Gastrocnemius medialis (tissue), 4 donors: ENCODE data around the gene POLR3GL. TPM values are rescaled to one million over a fixed set of nuclear protein-coding genes. Genes with fewer than 3 reads are reported as not detected.

Source experiments
- ATAC-seq, 2 donors: fragments of 150-250 bp; one replicate each; pipeline ENCODE4 v1.9.1; 2016
- DNase-seq, 2 donors: peaks; one replicate each; pipeline ENCODE4 v3.0.0-alpha.2; 2019
- H3K27ac ChIP-seq, 4 donors: fragments of 200-600 bp; sonication (generic); 1 replicate in 1 of 4; 2 replicates in 3 of 4; pipeline ENCODE4 v1.5.1; 2016 to 2018; ENCODE audit warnings: mild to moderate bottlenecking in 2 of 4, moderate library complexity in 1 of 4
- H3K27me3 ChIP-seq, 3 donors: fragments of 200-600 bp; sonication (generic) in 2 of 3; 1 replicate in 1 of 3; 2 replicates in 2 of 3; pipeline versions ENCODE4 v1.5.1 to v1.6.0; 2016 to 2019; ENCODE audit warnings: mild to moderate bottlenecking in 1 of 3, moderate library complexity in 1 of 3
- H3K36me3 ChIP-seq, 2 donors: fragments of 200-600 bp; sonication (generic) in 1 of 2; one replicate each; pipeline ENCODE4 v1.5.1; 2017 to 2018
- H3K4me1 ChIP-seq, 2 donors: fragments of 200-600 bp; sonication (generic) in 1 of 2; one replicate each; pipeline ENCODE4 v1.5.1; 2016 to 2017; ENCODE audit warnings: mild to moderate bottlenecking in 2 of 2
- H3K4me3 ChIP-seq, 4 donors: fragments of 200-600 bp; sonication (generic) in 3 of 4; 1 replicate in 1 of 4; 2 replicates in 3 of 4; pipeline ENCODE4 v1.5.1; 2016 to 2019; ENCODE audit warnings: mild to moderate bottlenecking in 2 of 4
- H3K9me3 ChIP-seq, 3 donors: fragments of 200-600 bp; sonication (generic) in 2 of 3; 1 replicate in 1 of 3; 2 replicates in 2 of 3; pipeline ENCODE4 v1.5.1; 2016 to 2019
- POLR2A ChIP-seq, 2 donors: fragments of 450-650 bp; IDR thresholded peaks; one replicate each; pipeline ENCODE4 v1.6.1; 2017; ENCODE audit warnings: antibody characterized with exemption in 2 of 2, mild to moderate bottlenecking in 2 of 2, moderate library complexity in 2 of 2
- in situ Hi-C, 4 donors: fragments of 200-750 bp; cut with MboI; loops; one replicate each; pipeline versions ENCODE4 v1.15.0 to v1.8.0; 2017; ENCODE audit warnings: low sequenced_read_pairs in 4 of 4
- intact Hi-C: fragments of 100-400 bp; cut with DNase I; formaldehyde crosslinking; loops from one replicate; pipeline ENCODE4 v1.15.1; 2023; ENCODE audit warnings: low total_unique reads
- total RNA-seq, 4 donors: library from RNA; depleted of rRNA; stranded (reverse); fragments of >200 nt; gene quantifications; one replicate each; pipeline versions ENCODE4 v1.1.0 to v1.2.3, GENCODE V29; 2016
- TF ChIP-seq, protein P1 (sequence below), 5 experiments: fragments of 450-650 bp in 3 of 5; fragments of 200-600 bp in 2 of 5; sonication (generic) in 2 of 5; IDR thresholded peaks in 4 of 5; conservative IDR thresholded peaks in 1 of 5; 1 replicate in 4 of 5; 2 replicates in 1 of 5; pipeline ENCODE4 v1.5.1; 2016 to 2019; ENCODE audit warnings: antibody characterized with exemption in 5 of 5, mild to moderate bottlenecking in 3 of 5, moderate library complexity in 3 of 5

Gene POLR3GL
- total RNA-seq, 4 donors from 2014 or later: 43.5 to 78.8 (median 59.4) TPM

DNA sequence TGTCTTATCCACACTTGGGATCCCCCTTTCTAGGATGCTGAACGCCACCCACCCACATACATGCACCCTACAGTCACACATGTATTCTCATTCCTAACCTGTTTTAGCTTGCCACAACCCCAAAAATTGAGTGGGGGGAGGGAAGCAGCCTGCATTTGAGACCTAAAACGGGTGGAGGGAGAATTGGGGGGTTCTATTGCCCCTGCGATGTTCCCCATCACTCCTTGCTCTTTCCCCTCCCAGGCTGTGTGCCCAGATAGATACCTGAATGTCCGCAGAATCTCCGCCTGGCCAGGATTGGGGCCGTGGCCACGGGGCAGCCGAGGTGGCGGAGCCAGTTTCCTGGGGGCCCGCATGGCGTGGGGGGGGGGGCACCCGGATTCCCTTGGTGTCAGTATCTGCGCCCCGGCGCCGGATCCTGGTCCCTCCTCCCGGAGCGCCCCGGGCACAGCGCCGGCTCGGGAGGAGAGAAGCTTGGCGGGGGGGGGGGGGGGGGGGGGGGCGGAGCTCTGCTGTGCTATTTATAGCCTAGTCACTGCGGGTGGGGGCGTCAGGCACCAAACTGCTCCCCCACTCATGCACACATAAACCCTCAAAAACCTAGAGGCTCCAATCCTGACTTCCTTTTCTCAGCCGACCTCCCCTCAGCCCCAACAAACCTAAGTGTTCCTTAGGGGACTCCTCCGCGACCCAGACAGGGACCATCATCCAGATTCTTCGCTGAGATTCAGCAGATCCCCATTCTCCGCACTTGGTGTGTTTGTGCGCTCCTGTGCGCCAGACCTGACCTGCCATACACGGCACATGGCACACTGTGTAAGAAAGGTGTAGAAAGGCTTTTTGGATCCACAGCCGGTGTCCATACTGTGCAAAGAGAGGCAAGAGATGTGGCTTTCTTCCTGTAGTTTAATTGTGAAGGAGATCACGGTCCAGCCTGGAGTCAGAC, 2.1 kb upstream of the POLR3GL start:
- Histone ChIP-seq H3K27ac (peak overlapping the region; percentile 88 to 99 (median 96)), H3K4me1 (peaks cover 41 to 45% of the 10 kb centered on the region in 2 donors), H3K4me3 (peak overlapping the region; percentile 69 to 82 (median 73)), H3K36me3 (peaks cover 0 to 3% of the 10 kb centered on the region in 2 donors), H3K27me3 (no peaks in the 10 kb centered on the region), H3K9me3 (no peaks in the 10 kb centered on the region)
- DNase-seq: peak in 1 of 2 donors; percentile 64
- peak; percentile 51 to 55 for TF ChIP-seq POLR2A (IDR thresholded peaks at IDR 0.05)
- TF ChIP-seq, protein P1, sequence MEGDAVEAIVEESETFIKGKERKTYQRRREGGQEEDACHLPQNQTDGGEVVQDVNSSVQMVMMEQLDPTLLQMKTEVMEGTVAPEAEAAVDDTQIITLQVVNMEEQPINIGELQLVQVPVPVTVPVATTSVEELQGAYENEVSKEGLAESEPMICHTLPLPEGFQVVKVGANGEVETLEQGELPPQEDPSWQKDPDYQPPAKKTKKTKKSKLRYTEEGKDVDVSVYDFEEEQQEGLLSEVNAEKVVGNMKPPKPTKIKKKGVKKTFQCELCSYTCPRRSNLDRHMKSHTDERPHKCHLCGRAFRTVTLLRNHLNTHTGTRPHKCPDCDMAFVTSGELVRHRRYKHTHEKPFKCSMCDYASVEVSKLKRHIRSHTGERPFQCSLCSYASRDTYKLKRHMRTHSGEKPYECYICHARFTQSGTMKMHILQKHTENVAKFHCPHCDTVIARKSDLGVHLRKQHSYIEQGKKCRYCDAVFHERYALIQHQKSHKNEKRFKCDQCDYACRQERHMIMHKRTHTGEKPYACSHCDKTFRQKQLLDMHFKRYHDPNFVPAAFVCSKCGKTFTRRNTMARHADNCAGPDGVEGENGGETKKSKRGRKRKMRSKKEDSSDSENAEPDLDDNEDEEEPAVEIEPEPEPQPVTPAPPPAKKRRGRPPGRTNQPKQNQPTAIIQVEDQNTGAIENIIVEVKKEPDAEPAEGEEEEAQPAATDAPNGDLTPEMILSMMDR (IDR thresholded peaks at IDR 0.05 in 4 of 5, conservative IDR thresholded peaks at IDR 0.05 in 1 of 5): no peak
- in situ Hi-C loops (no loop called here), intact Hi-C loops (loop anchor here (2.0 kb wide), 1 partner anchor 44 kb away; the partner anchor contains the start of gene PEX11B)
- peak in 1 of 2 donors; percentile 9 for ATAC-seq

DNA sequence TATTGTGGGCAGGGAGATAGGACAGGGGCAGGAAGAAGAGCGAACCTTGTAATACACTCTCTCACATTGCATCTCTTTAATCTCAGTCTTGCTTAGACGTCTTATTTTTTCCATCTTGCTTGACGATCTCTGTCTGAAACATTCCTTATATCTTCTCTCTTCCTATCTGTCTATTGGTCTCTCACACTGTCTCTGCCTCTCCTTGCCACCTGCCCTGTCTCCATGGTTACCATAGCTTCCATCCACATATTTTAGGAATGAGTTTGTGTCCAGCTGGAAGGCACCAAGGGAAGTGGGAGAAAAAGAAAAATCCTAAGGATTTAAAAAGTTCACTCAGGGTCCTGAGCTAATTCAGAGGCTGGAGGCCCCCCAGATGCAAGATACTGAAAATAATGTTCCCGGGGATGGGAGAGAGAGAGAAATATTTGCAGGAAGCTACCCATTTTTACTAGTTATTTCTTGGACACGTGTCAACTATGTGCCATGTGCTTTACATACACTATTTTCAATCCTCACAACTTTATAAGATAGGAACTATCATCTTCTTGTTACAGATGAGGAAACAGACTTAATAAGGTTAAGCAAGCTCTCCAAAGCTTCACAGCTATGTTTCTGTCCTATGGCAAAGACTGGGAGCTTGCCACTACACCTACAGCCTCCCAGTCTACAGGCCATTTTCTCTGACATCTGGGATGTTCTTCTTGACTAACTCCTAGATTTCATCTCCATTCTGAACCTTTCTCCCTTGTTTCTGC, 1.0 kb upstream of the POLR3GL start:
- intact Hi-C loops (loop anchor here (2.0 kb wide), 3 partner anchors 15 to 71 kb away; partner anchors contain the start of gene PEX11B), in situ Hi-C loops (no loop called here)
- no peak for DNase-seq
- Histone ChIP-seq H3K36me3 (peaks cover 0 to 6% of the 10 kb centered on the region in 2 donors), H3K4me1 (peaks cover 36 to 42% of the 10 kb centered on the region in 2 donors), H3K4me3 (peak overlapping the region; percentile 69 to 82 (median 73)), H3K9me3 (no peaks in the 10 kb centered on the region), H3K27ac (peak overlapping the region; percentile 88 to 99 (median 96)), H3K27me3 (no peaks in the 10 kb centered on the region)
- ATAC-seq: no peak
- TF ChIP-seq, protein P1 (IDR thresholded peaks at IDR 0.05 in 4 of 5, conservative IDR thresholded peaks at IDR 0.05 in 1 of 5): no peak
- TF ChIP-seq POLR2A (IDR thresholded peaks at IDR 0.05): no peak

- peak overlapping the region; percentile 67 to 82 (median 73) for H3K4me3 ChIP-seq
- ATAC-seq (no peak), DNase-seq (no peak)
- in situ Hi-C loops: no loop called here
- intact Hi-C loops: loop anchor here (2.0 kb wide), 2 partner anchors 14 to 72 kb away; no protein-coding TSS in a partner anchor
- no peaks in the 10 kb centered on the region for H3K27me3 ChIP-seq
- H3K36me3 ChIP-seq: peaks cover 0 to 6% of the 10 kb centered on the region in 2 donors
- no peaks in the 10 kb centered on the region for H3K9me3 ChIP-seq
- H3K4me1 ChIP-seq: peaks cover 24 to 25% of the 10 kb centered on the region in 2 donors
- no peak for TF ChIP-seq POLR2A (IDR thresholded peaks at IDR 0.05)
- TF ChIP-seq, protein P1 (IDR thresholded peaks at IDR 0.05 in 4 of 5, conservative IDR thresholded peaks at IDR 0.05 in 1 of 5): no peak
- peak overlapping the region; percentile 88 to 99 (median 96) for H3K27ac ChIP-seq
Observed at GRCh38 chr1:145965119-145965744, 742 bp downstream of the POLR3GL start.

DNA sequence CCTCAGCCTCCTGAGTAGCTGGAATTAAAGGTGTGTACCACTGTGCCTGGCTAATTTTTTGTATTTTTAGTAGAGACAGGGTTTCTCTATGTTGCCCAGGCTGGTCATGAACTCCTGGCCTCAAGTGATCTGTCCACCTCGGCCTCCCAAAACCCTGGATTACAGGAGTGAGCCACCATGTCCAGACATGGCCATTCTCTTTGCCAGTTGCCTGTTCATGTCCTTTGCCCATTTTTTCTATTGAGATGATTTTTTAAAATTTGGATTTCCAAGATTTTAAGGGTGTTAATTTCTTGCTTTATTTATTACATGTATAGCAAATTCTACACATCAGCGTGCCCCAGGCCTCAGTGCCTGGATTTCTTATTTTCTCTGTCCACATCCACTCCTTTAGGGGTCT, 2.8 kb downstream of the POLR3GL start:
- in situ Hi-C loops: no loop called here
- Histone ChIP-seq H3K27ac (no peak overlapping the region), H3K27me3 (no peaks in the 10 kb centered on the region), H3K36me3 (peaks cover 0 to 6% of the 10 kb centered on the region in 2 donors), H3K9me3 (no peaks in the 10 kb centered on the region), H3K4me1 (peaks cover 14 to 25% of the 10 kb centered on the region in 2 donors), H3K4me3 (no peak overlapping the region)
- TF ChIP-seq POLR2A (IDR thresholded peaks at IDR 0.05): no peak
- TF ChIP-seq, protein P1 (IDR thresholded peaks at IDR 0.05 in 4 of 5, conservative IDR thresholded peaks at IDR 0.05 in 1 of 5): no peak
- intact Hi-C loops: no loop called here
- DNase-seq: no peak
- ATAC-seq: no peak
